Measurements from ENCODE around the gene ATCAY.

Gene ATCAY

DNA sequence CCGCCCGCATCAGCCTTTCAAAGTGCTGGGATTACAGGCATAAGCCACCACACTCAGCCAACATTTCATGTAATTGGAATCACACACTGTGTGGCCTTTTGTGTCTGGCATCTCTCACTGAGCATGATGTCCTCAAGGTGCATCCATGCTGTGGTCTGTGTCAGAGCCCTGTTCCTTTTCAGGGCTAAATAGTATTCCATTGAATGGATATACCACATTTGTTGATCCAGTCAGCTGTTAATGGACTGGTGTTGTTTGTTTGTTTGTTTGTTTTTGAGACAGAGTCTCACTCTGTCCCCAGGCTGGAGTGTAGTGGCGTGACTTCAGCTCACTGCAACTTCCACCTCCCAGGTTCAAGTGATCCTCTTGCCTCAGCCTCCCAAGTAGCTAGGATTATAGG, 17.9 kb downstream of the ATCAY start:
- Histone ChIP-seq H3K4me1 (ENCODE audit: control insufficient read depth in 2 of 2, insufficient read depth in 2 of 2, low read length in 2 of 2) (no peaks in the 10 kb centered on the region), H3K36me3 (ENCODE audit: control insufficient read depth in 2 of 2, insufficient read depth in 2 of 2, low read length in 2 of 2) (no peaks in the 10 kb centered on the region), H3K4me3 (ENCODE audit: low read length in 2 of 2) (no peak overlapping the region), H3K27me3 (ENCODE audit: control insufficient read depth in 2 of 2, insufficient read depth in 2 of 2, low read length in 2 of 2) (no peaks in the 10 kb centered on the region), H3K9me3 (ENCODE audit: control insufficient read depth in 2 of 2, low read length in 2 of 2) (no peaks in the 10 kb centered on the region), H3K27ac (ENCODE audit: low read depth in 2 of 2, low read length in 2 of 2) (no peak overlapping the region), H3K9ac (ENCODE audit: low read depth in 1 of 2, low read length in 2 of 2) (no peak overlapping the region)

DNA sequence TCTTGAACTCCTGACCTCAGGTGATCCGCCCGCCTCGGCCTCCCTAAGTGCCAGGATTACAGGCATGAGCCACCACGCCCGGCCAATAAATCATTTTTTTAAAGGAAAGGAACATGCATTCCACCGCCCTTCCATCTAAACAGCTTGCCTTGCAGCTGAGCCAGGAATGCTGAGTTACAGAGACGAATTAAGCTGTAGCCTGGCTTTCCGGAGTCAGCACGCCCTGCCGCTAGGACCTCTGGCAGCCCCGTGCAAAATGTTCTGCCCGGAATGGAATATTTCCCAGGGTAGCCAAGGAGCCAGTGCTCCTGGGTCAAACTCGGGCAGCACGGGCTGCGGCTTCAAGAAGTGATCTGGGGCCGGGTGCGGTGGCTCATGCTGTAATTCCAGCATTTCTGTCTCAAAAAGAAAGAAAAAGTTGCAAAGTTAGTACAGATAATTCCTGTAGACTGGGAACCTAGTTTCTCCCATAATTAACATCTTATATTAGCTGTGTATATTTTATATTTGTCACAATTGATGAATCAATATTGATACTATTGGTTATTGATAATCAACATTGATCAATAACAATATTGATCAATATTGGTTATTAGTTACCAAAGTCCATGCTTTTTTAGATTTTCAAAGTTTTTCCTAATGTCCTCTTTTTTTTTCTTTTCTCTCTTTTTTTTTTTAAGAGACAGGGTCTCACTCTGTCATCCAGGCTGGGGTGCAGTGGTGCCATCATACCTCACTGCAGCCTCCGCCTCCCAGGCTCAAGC, 19.2 kb downstream of the ATCAY start:
- Histone ChIP-seq H3K27ac (ENCODE audit: low read depth in 2 of 2, low read length in 2 of 2) (no peak overlapping the region), H3K4me1 (ENCODE audit: control insufficient read depth in 2 of 2, insufficient read depth in 2 of 2, low read length in 2 of 2) (no peaks in the 10 kb centered on the region), H3K27me3 (ENCODE audit: control insufficient read depth in 2 of 2, insufficient read depth in 2 of 2, low read length in 2 of 2) (no peaks in the 10 kb centered on the region), H3K9ac (ENCODE audit: low read depth in 1 of 2, low read length in 2 of 2) (no peak overlapping the region), H3K9me3 (ENCODE audit: control insufficient read depth in 2 of 2, low read length in 2 of 2) (no peaks in the 10 kb centered on the region), H3K4me3 (ENCODE audit: low read length in 2 of 2) (no peak overlapping the region), H3K36me3 (ENCODE audit: control insufficient read depth in 2 of 2, insufficient read depth in 2 of 2, low read length in 2 of 2) (no peaks in the 10 kb centered on the region)

DNA sequence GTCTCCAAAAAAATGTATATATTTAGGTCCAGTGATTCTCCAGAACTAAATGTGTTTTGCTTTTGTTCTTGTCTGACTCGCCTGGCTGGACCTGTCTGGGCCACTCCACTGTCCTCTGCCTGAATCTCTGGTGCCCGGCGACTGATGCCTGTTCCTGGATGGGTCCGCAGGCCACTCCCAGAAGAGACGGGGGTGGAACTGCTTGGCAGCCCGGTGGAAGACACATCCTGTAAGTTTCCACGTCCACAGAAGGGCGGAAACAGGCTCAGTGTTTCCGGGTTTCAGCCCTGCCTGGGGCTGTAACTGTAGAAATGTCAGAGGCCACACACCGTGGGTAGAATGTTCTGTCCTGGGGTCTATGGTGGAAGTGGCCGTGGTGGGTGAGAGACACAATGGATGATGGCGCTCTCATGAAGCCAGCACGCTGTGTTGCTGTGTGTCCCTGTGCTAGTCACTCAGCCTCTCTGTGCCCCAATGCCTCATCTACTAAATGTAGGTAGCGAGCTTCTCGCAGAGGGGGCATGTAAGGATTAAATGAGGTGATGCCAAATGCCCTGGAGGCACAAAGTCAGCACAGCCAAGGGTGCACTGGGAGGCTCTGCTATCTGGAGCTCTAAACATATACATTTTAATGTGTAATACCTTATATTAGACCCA, 22.0 kb downstream of the ATCAY start:
- H3K27ac ChIP-seq (ENCODE audit: low read depth in 2 of 2, low read length in 2 of 2) = no peak overlapping the region
- no peak overlapping the region for H3K4me3 ChIP-seq (ENCODE audit: low read length in 2 of 2)
- H3K36me3 ChIP-seq (ENCODE audit: control insufficient read depth in 2 of 2, insufficient read depth in 2 of 2, low read length in 2 of 2) = no peaks in the 10 kb centered on the region
- no peaks in the 10 kb centered on the region for H3K9me3 ChIP-seq (ENCODE audit: control insufficient read depth in 2 of 2, low read length in 2 of 2)
- H3K4me1 ChIP-seq (ENCODE audit: control insufficient read depth in 2 of 2, insufficient read depth in 2 of 2, low read length in 2 of 2) = no peaks in the 10 kb centered on the region
- H3K27me3 ChIP-seq (ENCODE audit: control insufficient read depth in 2 of 2, insufficient read depth in 2 of 2, low read length in 2 of 2) = no peaks in the 10 kb centered on the region
- no peak overlapping the region for H3K9ac ChIP-seq (ENCODE audit: low read depth in 1 of 2, low read length in 2 of 2)

DNA sequence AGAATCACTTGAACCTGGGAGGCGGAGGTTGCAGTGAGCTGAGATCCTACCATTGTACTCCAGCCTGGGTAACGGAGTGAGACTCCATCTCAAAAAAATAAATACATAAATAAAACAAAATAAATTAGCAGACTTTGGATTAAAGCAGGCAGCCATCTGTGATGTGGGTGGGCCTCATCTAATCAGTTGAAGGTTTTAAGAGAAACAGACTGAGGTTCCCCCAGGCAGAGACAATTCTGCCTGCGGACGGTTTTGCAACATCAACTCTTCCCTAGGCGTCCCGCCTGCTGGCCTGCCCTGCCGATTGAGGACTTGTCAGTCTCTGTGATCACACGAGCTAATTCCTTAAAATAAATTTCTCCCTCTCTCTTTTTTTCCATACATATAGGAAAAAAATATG, 23.7 kb downstream of the ATCAY start:
- Histone ChIP-seq H3K4me3 (ENCODE audit: low read length in 2 of 2) (no peak overlapping the region), H3K9ac (ENCODE audit: low read depth in 1 of 2, low read length in 2 of 2) (no peak overlapping the region), H3K27me3 (ENCODE audit: control insufficient read depth in 2 of 2, insufficient read depth in 2 of 2, low read length in 2 of 2) (no peaks in the 10 kb centered on the region), H3K36me3 (ENCODE audit: control insufficient read depth in 2 of 2, insufficient read depth in 2 of 2, low read length in 2 of 2) (no peaks in the 10 kb centered on the region), H3K4me1 (ENCODE audit: control insufficient read depth in 2 of 2, insufficient read depth in 2 of 2, low read length in 2 of 2) (no peaks in the 10 kb centered on the region), H3K27ac (ENCODE audit: low read depth in 2 of 2, low read length in 2 of 2) (no peak overlapping the region), H3K9me3 (ENCODE audit: control insufficient read depth in 2 of 2, low read length in 2 of 2) (no peaks in the 10 kb centered on the region)

DNA sequence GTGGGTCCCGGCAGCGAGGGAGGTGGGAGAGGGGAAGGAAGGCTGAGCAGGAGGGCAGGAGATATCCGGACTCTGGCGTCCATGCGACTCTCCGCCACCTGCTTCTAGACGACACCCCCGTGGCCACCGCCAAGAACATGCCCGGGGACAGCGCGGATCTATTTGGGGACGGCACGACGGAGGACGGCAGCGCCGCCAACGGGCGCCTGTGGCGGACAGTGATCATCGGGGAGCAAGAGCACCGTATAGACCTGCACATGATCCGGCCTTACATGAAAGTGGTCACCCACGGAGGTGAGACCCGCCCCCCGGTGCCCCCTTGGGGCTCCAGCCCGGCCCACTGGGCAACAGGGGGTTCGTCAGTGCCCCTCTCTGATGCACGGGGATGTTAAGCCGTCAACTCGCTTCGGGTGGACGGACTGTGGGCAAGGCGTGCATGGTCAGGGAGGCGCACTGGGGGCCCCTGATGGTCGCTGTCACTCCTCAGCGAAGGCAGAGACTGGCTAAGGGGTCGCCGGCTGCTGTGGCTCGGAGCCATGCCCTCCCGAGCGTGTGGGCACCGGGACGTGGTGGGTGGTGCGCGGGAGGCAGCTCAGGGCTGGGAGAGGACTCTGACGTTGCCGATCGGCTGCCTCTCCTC, 27.3 kb downstream of the ATCAY start:
- no peaks in the 10 kb centered on the region for H3K27me3 ChIP-seq (ENCODE audit: control insufficient read depth in 2 of 2, insufficient read depth in 2 of 2, low read length in 2 of 2)
- no peaks in the 10 kb centered on the region for H3K4me1 ChIP-seq (ENCODE audit: control insufficient read depth in 2 of 2, insufficient read depth in 2 of 2, low read length in 2 of 2)
- no peak overlapping the region for H3K27ac ChIP-seq (ENCODE audit: low read depth in 2 of 2, low read length in 2 of 2)
- H3K4me3 ChIP-seq (ENCODE audit: low read length in 2 of 2) = no peak overlapping the region
- H3K36me3 ChIP-seq (ENCODE audit: control insufficient read depth in 2 of 2, insufficient read depth in 2 of 2, low read length in 2 of 2) = no peaks in the 10 kb centered on the region
- H3K9ac ChIP-seq (ENCODE audit: low read depth in 1 of 2, low read length in 2 of 2) = no peak overlapping the region
- H3K9me3 ChIP-seq (ENCODE audit: control insufficient read depth in 2 of 2, low read length in 2 of 2) = peaks cover 3 to 5% of the 10 kb centered on the region in 2 donors

DNA sequence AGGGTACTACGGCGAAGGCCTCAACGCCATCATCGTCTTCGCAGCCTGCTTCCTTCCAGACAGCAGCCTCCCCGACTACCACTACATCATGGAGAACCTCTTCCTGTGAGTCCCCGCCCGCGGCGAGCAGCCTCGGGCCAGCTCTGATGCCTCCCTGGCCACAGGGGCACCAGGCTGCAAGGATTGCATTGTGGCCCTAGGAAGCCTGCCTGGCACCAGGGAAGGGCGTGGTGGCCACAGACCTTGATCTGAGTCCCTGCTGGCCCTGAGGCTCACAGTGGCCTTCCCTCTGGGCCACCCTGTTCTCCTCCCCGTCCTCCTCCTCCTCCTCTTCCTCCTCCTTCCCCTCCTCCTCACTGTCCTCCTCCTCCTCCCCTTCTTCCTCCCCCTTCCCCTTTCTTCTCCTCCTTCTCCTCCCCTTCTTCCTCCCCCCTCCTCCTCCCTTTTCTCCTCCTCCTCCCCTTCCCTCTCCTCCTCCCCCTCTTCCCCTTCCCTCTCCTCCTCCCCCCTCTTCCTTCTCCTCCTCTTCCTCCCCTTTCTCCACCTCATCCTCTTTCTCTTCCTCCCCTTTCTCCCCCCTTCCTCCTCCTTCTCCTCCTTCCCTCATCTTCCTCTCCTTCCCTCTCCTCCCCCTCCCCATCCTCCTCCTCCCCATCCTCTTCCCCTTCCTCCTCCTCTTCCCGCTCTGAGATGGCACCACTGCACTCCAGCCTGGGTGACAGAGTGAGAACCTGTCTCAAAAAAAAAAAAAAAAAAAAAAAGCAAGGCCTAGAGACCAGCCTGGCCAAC, 28.0 kb downstream of the ATCAY start:
- H3K9me3 ChIP-seq (ENCODE audit: control insufficient read depth in 2 of 2, low read length in 2 of 2) = peaks cover 3 to 5% of the 10 kb centered on the region in 2 donors
- H3K27me3 ChIP-seq (ENCODE audit: control insufficient read depth in 2 of 2, insufficient read depth in 2 of 2, low read length in 2 of 2) = no peaks in the 10 kb centered on the region
- no peak overlapping the region for H3K9ac ChIP-seq (ENCODE audit: low read depth in 1 of 2, low read length in 2 of 2)
- H3K27ac ChIP-seq (ENCODE audit: low read depth in 2 of 2, low read length in 2 of 2) = no peak overlapping the region
- H3K4me3 ChIP-seq (ENCODE audit: low read length in 2 of 2) = no peak overlapping the region
- H3K36me3 ChIP-seq (ENCODE audit: control insufficient read depth in 2 of 2, insufficient read depth in 2 of 2, low read length in 2 of 2) = no peaks in the 10 kb centered on the region
- H3K4me1 ChIP-seq (ENCODE audit: control insufficient read depth in 2 of 2, insufficient read depth in 2 of 2, low read length in 2 of 2) = no peaks in the 10 kb centered on the region

DNA sequence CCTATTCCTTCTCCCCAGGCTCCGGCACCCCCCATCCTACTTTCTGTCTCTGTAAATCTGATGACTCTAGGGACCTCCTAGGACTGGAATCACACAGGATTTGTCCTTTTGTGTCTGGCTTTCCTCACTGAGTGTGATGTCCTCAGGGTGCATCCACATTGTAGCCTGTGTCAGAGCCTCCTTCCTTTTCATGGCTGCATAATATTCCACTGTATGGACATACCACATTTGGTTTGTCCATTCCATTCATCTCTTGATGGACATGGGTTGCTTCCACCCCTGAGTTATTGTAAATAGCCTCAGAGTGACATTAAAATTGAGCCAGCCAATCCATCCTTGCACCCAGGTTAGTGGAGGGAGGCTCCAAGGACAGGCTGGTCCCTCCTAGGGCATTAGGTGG, 29.6 kb downstream of the ATCAY start:
- no peak overlapping the region for H3K4me3 ChIP-seq (ENCODE audit: low read length in 2 of 2)
- H3K9me3 ChIP-seq (ENCODE audit: control insufficient read depth in 2 of 2, low read length in 2 of 2) = peaks cover 3 to 5% of the 10 kb centered on the region in 2 donors
- H3K27me3 ChIP-seq (ENCODE audit: control insufficient read depth in 2 of 2, insufficient read depth in 2 of 2, low read length in 2 of 2) = no peaks in the 10 kb centered on the region
- no peaks in the 10 kb centered on the region for H3K36me3 ChIP-seq (ENCODE audit: control insufficient read depth in 2 of 2, insufficient read depth in 2 of 2, low read length in 2 of 2)
- H3K27ac ChIP-seq (ENCODE audit: low read depth in 2 of 2, low read length in 2 of 2) = no peak overlapping the region
- no peak overlapping the region for H3K9ac ChIP-seq (ENCODE audit: low read depth in 1 of 2, low read length in 2 of 2)
- no peaks in the 10 kb centered on the region for H3K4me1 ChIP-seq (ENCODE audit: control insufficient read depth in 2 of 2, insufficient read depth in 2 of 2, low read length in 2 of 2)

DNA sequence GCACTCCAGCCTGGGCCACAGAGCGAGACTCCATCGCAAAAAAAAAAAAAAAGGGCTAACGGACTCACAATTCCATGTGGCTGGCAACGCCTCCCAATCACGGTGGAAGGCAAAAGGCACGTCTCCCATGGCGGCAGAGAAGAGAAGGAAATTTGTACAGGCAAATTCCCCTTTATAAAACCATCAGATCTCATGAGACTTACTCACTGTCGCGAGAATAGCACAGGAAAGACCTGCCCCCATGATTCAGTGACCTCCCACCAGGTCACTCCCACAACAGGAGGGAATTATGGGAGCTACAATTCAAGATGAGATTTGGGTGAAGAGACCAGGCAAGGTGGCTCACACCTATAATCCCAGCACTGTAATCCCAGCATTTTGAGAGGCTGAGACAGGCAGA, 33.7 kb downstream of the ATCAY start:
- no peak overlapping the region for H3K9ac ChIP-seq (ENCODE audit: low read depth in 1 of 2, low read length in 2 of 2)
- no peak overlapping the region for H3K27ac ChIP-seq (ENCODE audit: low read depth in 2 of 2, low read length in 2 of 2)
- peaks cover 3 to 5% of the 10 kb centered on the region in 2 donors for H3K9me3 ChIP-seq (ENCODE audit: control insufficient read depth in 2 of 2, low read length in 2 of 2)
- no peaks in the 10 kb centered on the region for H3K4me1 ChIP-seq (ENCODE audit: control insufficient read depth in 2 of 2, insufficient read depth in 2 of 2, low read length in 2 of 2)
- no peaks in the 10 kb centered on the region for H3K36me3 ChIP-seq (ENCODE audit: control insufficient read depth in 2 of 2, insufficient read depth in 2 of 2, low read length in 2 of 2)
- H3K4me3 ChIP-seq (ENCODE audit: low read length in 2 of 2) = no peak overlapping the region
- no peaks in the 10 kb centered on the region for H3K27me3 ChIP-seq (ENCODE audit: control insufficient read depth in 2 of 2, insufficient read depth in 2 of 2, low read length in 2 of 2)

DNA sequence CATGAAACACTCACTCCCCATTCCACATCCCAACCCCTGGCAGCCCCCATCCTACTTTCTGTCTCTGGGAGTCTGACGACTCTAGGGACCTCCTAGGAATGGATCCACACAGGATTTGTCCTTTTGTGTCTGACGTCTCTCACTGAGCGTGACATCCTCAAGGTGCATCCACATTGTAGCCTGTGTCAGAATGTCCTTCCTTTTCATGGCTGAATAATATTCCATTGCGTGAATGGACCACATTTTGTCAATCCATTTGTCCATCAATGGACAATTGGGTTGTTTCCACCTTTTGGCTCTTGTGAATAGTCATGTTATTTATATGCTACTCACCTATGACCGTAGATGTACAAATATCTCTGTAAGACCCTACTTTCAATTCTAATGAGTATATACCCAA, 35.5 kb downstream of the ATCAY start:
- H3K9ac ChIP-seq (ENCODE audit: low read depth in 1 of 2, low read length in 2 of 2) = no peak overlapping the region
- H3K27ac ChIP-seq (ENCODE audit: low read depth in 2 of 2, low read length in 2 of 2) = no peak overlapping the region
- no peak overlapping the region for H3K4me3 ChIP-seq (ENCODE audit: low read length in 2 of 2)
- no peaks in the 10 kb centered on the region for H3K36me3 ChIP-seq (ENCODE audit: control insufficient read depth in 2 of 2, insufficient read depth in 2 of 2, low read length in 2 of 2)
- H3K9me3 ChIP-seq (ENCODE audit: control insufficient read depth in 2 of 2, low read length in 2 of 2) = no peaks in the 10 kb centered on the region
- H3K27me3 ChIP-seq (ENCODE audit: control insufficient read depth in 2 of 2, insufficient read depth in 2 of 2, low read length in 2 of 2) = no peaks in the 10 kb centered on the region
- no peaks in the 10 kb centered on the region for H3K4me1 ChIP-seq (ENCODE audit: control insufficient read depth in 2 of 2, insufficient read depth in 2 of 2, low read length in 2 of 2)

DNA sequence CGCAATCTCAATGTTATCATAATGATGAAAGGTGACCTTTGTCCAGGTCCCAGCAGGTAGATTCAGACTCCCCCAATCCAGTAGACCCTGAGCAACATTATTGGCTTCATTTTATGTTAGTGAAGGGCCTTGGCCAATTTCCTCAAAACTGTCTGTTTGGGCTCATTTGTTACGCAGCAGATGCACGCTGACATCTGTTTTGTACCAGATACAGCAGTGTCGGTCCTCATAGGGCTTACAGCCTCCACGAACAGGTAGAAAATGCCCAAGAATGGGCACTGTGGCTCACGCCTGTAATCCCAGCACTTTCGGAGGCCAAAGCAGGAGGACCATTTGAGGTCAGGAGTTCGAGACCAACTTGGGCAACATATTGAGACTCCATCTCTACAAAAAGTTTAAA, 39.3 kb downstream of the ATCAY start:
- Histone ChIP-seq H3K9ac (ENCODE audit: low read depth in 1 of 2, low read length in 2 of 2) (no peak overlapping the region), H3K27ac (ENCODE audit: low read depth in 2 of 2, low read length in 2 of 2) (no peak overlapping the region), H3K4me3 (ENCODE audit: low read length in 2 of 2) (no peak overlapping the region), H3K27me3 (ENCODE audit: control insufficient read depth in 2 of 2, insufficient read depth in 2 of 2, low read length in 2 of 2) (no peaks in the 10 kb centered on the region), H3K36me3 (ENCODE audit: control insufficient read depth in 2 of 2, insufficient read depth in 2 of 2, low read length in 2 of 2) (no peaks in the 10 kb centered on the region), H3K4me1 (ENCODE audit: control insufficient read depth in 2 of 2, insufficient read depth in 2 of 2, low read length in 2 of 2) (no peaks in the 10 kb centered on the region), H3K9me3 (ENCODE audit: control insufficient read depth in 2 of 2, low read length in 2 of 2) (peaks cover 0 to 4% of the 10 kb centered on the region in 2 donors)
